ENCODE data around the gene EVL.
A peak's percentile ranks its signal among the peaks of the same experiment; 100 is the strongest.

The EVL gene

DNA sequence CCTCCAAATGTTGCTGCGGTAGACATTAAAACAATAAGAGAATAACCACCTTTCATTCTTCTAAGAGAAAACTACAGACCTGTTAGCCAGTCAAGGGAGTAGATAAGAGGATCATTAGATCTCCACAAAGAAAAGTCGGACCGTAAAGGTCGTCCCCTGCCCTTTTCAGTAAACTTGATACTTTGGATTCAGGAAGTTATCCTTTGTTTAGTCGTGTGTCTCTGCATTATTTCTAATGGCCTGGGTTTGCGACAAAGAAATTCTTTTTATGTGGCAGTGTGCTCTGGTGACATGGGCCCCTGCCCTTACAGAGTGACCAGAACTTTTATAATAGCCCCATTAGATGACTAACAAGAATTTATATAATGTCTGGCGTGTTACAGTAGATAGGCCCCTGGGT, 44.6 kb upstream of the EVL start:
- ATAC-seq = no peak
- TF ChIP-seq ZC3H10 (CRISPR knock-in tag; IDR thresholded peaks at IDR 0.05) (no peak), GLIS3 (CRISPR knock-in tag; IDR thresholded peaks at IDR 0.05) (no peak), PPARA (CRISPR knock-in tag; IDR thresholded peaks at IDR 0.05; ENCODE audit: borderline replicate concordance) (no peak), TOX (CRISPR knock-in tag; IDR thresholded peaks at IDR 0.05; ENCODE audit: borderline replicate concordance) (no peak), ZFP30 (CRISPR knock-in tag; IDR thresholded peaks at IDR 0.05) (no peak), ESRRG (CRISPR knock-in tag; IDR thresholded peaks at IDR 0.05) (no peak), ZNF565 (CRISPR knock-in tag; conservative IDR thresholded peaks at IDR 0.05; ENCODE audit: low read depth) (no peak), CSDC2 (CRISPR knock-in tag; IDR thresholded peaks at IDR 0.05) (no peak), ISL1 (CRISPR knock-in tag; IDR thresholded peaks at IDR 0.05) (no peak)
- TF ChIP-seq, protein P1, sequence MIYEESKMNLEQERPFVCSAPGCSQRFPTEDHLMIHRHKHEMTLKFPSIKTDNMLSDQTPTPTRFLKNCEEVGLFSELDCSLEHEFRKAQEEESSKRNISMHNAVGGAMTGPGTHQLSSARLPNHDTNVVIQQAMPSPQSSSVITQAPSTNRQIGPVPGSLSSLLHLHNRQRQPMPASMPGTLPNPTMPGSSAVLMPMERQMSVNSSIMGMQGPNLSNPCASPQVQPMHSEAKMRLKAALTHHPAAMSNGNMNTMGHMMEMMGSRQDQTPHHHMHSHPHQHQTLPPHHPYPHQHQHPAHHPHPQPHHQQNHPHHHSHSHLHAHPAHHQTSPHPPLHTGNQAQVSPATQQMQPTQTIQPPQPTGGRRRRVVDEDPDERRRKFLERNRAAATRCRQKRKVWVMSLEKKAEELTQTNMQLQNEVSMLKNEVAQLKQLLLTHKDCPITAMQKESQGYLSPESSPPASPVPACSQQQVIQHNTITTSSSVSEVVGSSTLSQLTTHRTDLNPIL (CRISPR knock-in tag; IDR thresholded peaks at IDR 0.05; ENCODE audit: low read depth) = no peak
- TF ChIP-seq, protein P2, sequence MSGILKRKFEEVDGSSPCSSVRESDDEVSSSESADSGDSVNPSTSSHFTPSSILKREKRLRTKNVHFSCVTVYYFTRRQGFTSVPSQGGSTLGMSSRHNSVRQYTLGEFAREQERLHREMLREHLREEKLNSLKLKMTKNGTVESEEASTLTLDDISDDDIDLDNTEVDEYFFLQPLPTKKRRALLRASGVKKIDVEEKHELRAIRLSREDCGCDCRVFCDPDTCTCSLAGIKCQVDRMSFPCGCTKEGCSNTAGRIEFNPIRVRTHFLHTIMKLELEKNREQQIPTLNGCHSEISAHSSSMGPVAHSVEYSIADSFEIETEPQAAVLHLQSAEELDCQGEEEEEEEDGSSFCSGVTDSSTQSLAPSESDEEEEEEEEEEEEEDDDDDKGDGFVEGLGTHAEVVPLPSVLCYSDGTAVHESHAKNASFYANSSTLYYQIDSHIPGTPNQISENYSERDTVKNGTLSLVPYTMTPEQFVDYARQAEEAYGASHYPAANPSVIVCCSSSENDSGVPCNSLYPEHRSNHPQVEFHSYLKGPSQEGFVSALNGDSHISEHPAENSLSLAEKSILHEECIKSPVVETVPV (CRISPR knock-in tag; IDR thresholded peaks at IDR 0.05) = no peak
- TF ChIP-seq, protein P3, sequence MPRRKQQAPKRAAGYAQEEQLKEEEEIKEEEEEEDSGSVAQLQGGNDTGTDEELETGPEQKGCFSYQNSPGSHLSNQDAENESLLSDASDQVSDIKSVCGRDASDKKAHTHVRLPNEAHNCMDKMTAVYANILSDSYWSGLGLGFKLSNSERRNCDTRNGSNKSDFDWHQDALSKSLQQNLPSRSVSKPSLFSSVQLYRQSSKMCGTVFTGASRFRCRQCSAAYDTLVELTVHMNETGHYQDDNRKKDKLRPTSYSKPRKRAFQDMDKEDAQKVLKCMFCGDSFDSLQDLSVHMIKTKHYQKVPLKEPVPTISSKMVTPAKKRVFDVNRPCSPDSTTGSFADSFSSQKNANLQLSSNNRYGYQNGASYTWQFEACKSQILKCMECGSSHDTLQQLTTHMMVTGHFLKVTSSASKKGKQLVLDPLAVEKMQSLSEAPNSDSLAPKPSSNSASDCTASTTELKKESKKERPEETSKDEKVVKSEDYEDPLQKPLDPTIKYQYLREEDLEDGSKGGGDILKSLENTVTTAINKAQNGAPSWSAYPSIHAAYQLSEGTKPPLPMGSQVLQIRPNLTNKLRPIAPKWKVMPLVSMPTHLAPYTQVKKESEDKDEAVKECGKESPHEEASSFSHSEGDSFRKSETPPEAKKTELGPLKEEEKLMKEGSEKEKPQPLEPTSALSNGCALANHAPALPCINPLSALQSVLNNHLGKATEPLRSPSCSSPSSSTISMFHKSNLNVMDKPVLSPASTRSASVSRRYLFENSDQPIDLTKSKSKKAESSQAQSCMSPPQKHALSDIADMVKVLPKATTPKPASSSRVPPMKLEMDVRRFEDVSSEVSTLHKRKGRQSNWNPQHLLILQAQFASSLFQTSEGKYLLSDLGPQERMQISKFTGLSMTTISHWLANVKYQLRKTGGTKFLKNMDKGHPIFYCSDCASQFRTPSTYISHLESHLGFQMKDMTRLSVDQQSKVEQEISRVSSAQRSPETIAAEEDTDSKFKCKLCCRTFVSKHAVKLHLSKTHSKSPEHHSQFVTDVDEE (CRISPR knock-in tag; IDR thresholded peaks at IDR 0.05) = no peak

DNA sequence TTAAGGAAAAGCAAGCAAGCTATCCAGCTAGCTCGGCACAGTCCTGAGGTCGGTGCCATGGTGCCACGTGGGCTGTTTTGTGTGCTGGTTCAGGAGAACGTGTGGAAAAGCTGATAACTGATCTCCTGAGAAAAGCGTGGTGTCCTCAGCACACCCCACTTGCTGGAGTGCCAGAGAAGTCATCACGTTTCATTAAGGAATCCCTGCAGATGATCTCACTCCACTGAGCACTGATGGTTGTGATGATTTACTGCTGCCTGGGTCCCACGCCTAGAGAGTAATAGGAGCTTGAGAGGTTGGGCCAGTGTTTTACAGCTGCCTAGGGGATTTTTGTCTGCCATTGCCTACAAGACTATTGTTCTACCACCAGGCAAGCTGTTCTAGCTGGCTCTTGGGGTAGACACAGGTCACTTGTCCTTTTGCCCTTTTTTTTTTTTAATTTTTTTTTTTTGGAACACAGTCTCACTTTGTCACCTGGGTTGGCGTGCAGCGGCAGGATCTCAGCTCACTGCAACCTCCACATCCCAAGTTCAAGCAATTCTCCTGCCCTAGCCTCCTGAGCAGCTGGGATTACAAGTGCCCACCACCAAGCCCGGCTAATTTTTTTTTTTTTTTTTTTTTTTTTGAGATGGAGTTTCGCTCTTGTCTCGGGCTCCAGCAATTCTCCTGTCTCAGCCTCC, 42.3 kb upstream of the EVL start:
- peak; percentile 32; the same call in 2 of the 3 replicates for ATAC-seq
- TF ChIP-seq ESRRG (CRISPR knock-in tag; IDR thresholded peaks at IDR 0.05) (no peak), ZC3H10 (CRISPR knock-in tag; IDR thresholded peaks at IDR 0.05) (no peak), ZNF70 (CRISPR knock-in tag; IDR thresholded peaks at IDR 0.05) (no peak), OSR1 (CRISPR knock-in tag; IDR thresholded peaks at IDR 0.05) (no peak), PPARA (CRISPR knock-in tag; IDR thresholded peaks at IDR 0.05; ENCODE audit: borderline replicate concordance) (no peak), RARB (CRISPR knock-in tag; IDR thresholded peaks at IDR 0.05) (no peak), CSDC2 (CRISPR knock-in tag; IDR thresholded peaks at IDR 0.05) (no peak), TOX (CRISPR knock-in tag; IDR thresholded peaks at IDR 0.05; ENCODE audit: borderline replicate concordance) (no peak), ZNF8 (CRISPR knock-in tag; IDR thresholded peaks at IDR 0.05) (no peak), ZFP3 (CRISPR knock-in tag; IDR thresholded peaks at IDR 0.05) (no peak), SNAI2 (CRISPR knock-in tag; IDR thresholded peaks at IDR 0.05) (no peak)
- TF ChIP-seq, protein P2 (CRISPR knock-in tag; IDR thresholded peaks at IDR 0.05) = no peak

DNA sequence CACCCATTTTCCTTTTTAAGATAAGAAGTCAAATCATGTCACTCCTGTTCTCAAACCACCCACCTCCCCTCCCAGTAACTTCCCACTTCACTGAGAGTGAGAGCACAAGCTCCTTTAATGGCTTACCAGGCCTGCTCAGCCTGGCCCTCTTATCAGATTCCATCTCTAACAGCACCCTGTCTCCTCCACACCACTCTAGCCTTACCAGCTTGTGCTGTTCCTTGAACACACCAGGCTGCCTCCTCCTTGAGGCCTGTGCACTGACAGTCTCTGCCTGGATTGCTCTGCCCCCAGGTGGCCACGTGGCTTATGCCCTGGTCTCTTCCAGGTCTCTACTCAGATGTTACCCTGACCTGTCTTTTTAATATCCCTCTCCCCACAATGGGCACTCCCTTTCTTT, 40.1 kb upstream of the EVL start:
- TF ChIP-seq ARNTL (CRISPR knock-in tag; IDR thresholded peaks at IDR 0.05; ENCODE audit: borderline replicate concordance, low read depth) (no peak), ZC3H10 (CRISPR knock-in tag; IDR thresholded peaks at IDR 0.05) (no peak), PPARA (CRISPR knock-in tag; IDR thresholded peaks at IDR 0.05; ENCODE audit: borderline replicate concordance) (no peak), ZFP3 (CRISPR knock-in tag; IDR thresholded peaks at IDR 0.05) (no peak)
- ATAC-seq = peak; percentile 94

DNA sequence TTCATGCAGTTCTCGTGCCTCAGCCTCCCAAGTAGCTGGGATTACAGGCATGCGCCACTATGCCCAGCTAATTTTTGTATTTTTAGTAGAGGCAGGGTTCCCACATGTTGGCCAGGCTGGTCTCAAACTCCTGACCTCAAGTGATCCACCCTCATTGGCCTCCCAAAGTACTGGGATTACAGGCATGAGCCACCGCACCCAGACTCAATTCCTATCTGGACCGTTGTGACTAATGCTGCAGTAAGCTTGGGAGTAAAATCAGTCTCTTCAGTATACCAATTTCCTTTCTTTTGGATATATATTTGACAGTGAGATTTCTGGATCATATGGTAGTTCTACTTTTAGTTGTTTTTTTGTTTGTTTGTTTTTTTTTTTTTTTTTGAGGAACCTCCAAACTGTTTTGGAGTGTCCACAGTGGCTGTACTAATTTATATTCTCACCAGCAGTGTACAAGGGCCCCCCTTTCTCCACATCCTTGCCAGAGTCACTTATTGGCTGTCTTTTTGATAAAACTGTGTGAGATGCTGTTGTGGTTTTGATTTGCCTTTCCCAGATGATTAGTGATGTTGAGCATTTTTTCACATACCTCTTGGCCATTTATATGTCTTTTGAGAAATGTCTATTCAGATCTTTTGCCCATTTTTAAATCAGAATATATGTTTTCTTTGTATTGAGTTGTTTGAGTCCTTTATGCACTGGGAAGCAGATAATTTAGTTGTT, 37.3 kb upstream of the EVL start:
- ATAC-seq = no peak
- no peak for TF ChIP-seq ZFP3 (CRISPR knock-in tag; IDR thresholded peaks at IDR 0.05)
- TF ChIP-seq BACH2 (CRISPR knock-in tag; IDR thresholded peaks at IDR 0.05; ENCODE audit: borderline replicate concordance) = no peak
- TF ChIP-seq ARNTL (CRISPR knock-in tag; IDR thresholded peaks at IDR 0.05; ENCODE audit: borderline replicate concordance, low read depth) = no peak
- no peak for TF ChIP-seq ZC3H10 (CRISPR knock-in tag; IDR thresholded peaks at IDR 0.05)
- no peak for TF ChIP-seq SNAI2 (CRISPR knock-in tag; IDR thresholded peaks at IDR 0.05)
- TF ChIP-seq OSR1 (CRISPR knock-in tag; IDR thresholded peaks at IDR 0.05) = no peak
- TF ChIP-seq TOX (CRISPR knock-in tag; IDR thresholded peaks at IDR 0.05; ENCODE audit: borderline replicate concordance) = no peak
- no peak for TF ChIP-seq ISL1 (CRISPR knock-in tag; IDR thresholded peaks at IDR 0.05)
- TF ChIP-seq ZFP30 (CRISPR knock-in tag; IDR thresholded peaks at IDR 0.05) = no peak
- no peak for TF ChIP-seq ZNF8 (CRISPR knock-in tag; IDR thresholded peaks at IDR 0.05)
- no peak for TF ChIP-seq ZNF70 (CRISPR knock-in tag; IDR thresholded peaks at IDR 0.05)
- TF ChIP-seq, protein P1 (CRISPR knock-in tag; IDR thresholded peaks at IDR 0.05; ENCODE audit: low read depth) = no peak
- no peak for TF ChIP-seq RARB (CRISPR knock-in tag; IDR thresholded peaks at IDR 0.05)
- TF ChIP-seq CSDC2 (CRISPR knock-in tag; IDR thresholded peaks at IDR 0.05) = no peak
- TF ChIP-seq, protein P4, sequence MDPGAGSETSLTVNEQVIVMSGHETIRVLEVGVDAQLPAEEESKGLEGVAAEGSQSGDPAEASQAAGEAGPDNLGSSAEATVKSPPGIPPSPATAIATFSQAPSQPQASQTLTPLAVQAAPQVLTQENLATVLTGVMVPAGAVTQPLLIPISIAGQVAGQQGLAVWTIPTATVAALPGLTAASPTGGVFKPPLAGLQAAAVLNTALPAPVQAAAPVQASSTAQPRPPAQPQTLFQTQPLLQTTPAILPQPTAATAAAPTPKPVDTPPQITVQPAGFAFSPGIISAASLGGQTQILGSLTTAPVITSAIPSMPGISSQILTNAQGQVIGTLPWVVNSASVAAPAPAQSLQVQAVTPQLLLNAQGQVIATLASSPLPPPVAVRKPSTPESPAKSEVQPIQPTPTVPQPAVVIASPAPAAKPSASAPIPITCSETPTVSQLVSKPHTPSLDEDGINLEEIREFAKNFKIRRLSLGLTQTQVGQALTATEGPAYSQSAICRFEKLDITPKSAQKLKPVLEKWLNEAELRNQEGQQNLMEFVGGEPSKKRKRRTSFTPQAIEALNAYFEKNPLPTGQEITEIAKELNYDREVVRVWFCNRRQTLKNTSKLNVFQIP (CRISPR knock-in tag; IDR thresholded peaks at IDR 0.05; ENCODE audit: borderline replicate concordance, low read depth) = no peak
- no peak for TF ChIP-seq PPARA (CRISPR knock-in tag; IDR thresholded peaks at IDR 0.05; ENCODE audit: borderline replicate concordance)

All from SK-N-SH treated with all-trans-retinoic acid at 6 μM for 48 hours (cell line).